ENCODE results near the gene CDH13. TPM values are rescaled to one million over a fixed set of nuclear protein-coding genes. Genes with fewer than 3 reads are reported as not detected.

Gene CDH13
- total RNA-seq, 1 donor from 2014 or later, result not detected

DNA sequence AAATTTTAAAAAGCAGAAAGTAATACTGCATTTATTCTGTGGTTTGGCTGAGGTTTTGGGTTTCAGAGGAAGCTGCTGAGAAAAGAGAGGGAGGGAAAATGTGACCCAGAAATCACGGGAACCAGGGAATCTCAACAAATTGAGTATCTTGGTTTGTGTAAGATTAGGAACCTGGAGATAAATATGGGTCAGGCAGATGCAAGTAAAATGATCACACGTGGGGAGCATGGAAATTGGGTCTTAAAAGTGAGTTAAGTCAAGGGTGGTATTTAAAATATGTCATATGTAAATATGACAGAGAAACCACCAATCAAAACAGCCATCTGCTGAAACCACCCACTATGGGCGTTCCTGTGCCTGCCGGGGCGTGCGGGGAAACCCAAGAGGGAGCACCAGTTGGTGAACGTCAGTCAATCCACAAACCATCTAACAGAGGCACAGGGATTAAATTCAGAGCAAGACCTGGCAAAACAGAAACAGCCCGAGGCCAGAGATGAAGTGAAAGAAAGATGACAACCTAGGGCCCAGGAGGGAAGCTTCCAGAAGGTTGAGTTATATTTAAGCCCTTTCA is 33.4 kb downstream of the CDH13 start:
- Mint-ChIP-seq H3K36me3 (ENCODE audit: low read depth) (no peaks in the 10 kb centered on the region), H3K27ac (no peak overlapping the region), H3K9me3 (no peaks in the 10 kb centered on the region), H3K27me3 (peaks cover 4% of the 10 kb centered on the region), H3K4me3 (no peak overlapping the region), H3K4me1 (no peaks in the 10 kb centered on the region)
- ChIA-PET POLR2A (no interaction called here), CTCF (no interaction called here)
- TF ChIP-seq, protein P1, sequence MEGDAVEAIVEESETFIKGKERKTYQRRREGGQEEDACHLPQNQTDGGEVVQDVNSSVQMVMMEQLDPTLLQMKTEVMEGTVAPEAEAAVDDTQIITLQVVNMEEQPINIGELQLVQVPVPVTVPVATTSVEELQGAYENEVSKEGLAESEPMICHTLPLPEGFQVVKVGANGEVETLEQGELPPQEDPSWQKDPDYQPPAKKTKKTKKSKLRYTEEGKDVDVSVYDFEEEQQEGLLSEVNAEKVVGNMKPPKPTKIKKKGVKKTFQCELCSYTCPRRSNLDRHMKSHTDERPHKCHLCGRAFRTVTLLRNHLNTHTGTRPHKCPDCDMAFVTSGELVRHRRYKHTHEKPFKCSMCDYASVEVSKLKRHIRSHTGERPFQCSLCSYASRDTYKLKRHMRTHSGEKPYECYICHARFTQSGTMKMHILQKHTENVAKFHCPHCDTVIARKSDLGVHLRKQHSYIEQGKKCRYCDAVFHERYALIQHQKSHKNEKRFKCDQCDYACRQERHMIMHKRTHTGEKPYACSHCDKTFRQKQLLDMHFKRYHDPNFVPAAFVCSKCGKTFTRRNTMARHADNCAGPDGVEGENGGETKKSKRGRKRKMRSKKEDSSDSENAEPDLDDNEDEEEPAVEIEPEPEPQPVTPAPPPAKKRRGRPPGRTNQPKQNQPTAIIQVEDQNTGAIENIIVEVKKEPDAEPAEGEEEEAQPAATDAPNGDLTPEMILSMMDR (IDR thresholded peaks at IDR 0.05), result no peak
- intact Hi-C loops (cut with micrococcal nuclease), result no loop called here
- DNase-seq (no peak), ATAC-seq (ENCODE audit: low read depth) (no peak)

DNA sequence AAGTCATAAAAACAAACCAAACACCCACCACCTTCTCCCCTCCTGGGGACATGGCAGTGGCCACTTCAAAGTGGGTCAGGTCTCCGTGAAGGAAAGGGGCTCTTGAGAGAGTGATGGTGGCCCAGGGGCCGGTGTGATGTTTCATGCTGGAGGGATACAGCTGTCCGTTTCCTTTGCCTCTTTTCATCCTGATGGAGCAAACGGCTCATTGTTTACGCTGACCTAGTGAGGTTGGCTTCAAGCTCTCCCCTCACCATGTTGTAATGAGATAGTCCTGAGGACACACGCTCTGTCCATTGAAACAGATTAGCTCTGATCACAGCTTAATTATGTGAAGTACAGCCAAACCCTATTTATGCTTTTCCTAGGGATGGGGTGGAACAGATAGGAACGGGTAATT is 34.2 kb downstream of the CDH13 start:
- H3K4me1 Mint-ChIP-seq, result no peaks in the 10 kb centered on the region
- CTCF ChIA-PET, result no interaction called here
- no peak overlapping the region for H3K27ac Mint-ChIP-seq
- no peak overlapping the region for H3K4me3 Mint-ChIP-seq
- H3K36me3 Mint-ChIP-seq (ENCODE audit: low read depth), result no peaks in the 10 kb centered on the region
- POLR2A ChIA-PET, result no interaction called here
- no peaks in the 10 kb centered on the region for H3K9me3 Mint-ChIP-seq
- TF ChIP-seq, protein P1 (IDR thresholded peaks at IDR 0.05), result no peak
- no peak for ATAC-seq (ENCODE audit: low read depth)
- peaks cover 10% of the 10 kb centered on the region for H3K27me3 Mint-ChIP-seq
- intact Hi-C loops (cut with micrococcal nuclease), result no loop called here
- DNase-seq, result no peak

DNA sequence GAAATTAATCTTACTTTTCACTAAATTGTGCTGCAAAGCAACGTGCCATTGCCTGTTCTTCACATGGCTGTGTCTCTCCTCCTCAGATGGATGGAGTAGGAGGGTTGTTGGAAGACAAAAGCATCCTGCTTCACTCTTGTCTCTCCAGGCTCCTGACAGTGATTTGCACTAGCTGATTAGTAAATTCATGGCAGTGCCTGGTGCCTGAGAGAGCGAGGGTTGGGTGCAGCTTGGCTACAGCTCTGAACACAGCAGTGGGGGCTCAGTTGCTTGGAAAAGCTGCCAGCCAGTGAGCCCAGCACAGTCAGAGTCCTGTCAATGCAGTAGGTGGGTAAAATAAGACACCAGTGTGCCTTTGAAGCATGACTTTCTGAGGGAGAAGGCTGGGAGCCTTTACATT is 37.4 kb downstream of the CDH13 start:
- no peaks in the 10 kb centered on the region for H3K4me1 Mint-ChIP-seq
- ChIA-PET CTCF (no interaction called here), POLR2A (no interaction called here)
- H3K27me3 Mint-ChIP-seq, result peaks cover 12% of the 10 kb centered on the region
- no peak overlapping the region for H3K4me3 Mint-ChIP-seq
- DNase-seq (no peak), ATAC-seq (ENCODE audit: low read depth) (no peak)
- H3K27ac Mint-ChIP-seq, result no peak overlapping the region
- intact Hi-C loops (cut with micrococcal nuclease), result no loop called here
- H3K36me3 Mint-ChIP-seq (ENCODE audit: low read depth), result no peaks in the 10 kb centered on the region
- no peaks in the 10 kb centered on the region for H3K9me3 Mint-ChIP-seq
- TF ChIP-seq, protein P1 (IDR thresholded peaks at IDR 0.05), result no peak

DNA sequence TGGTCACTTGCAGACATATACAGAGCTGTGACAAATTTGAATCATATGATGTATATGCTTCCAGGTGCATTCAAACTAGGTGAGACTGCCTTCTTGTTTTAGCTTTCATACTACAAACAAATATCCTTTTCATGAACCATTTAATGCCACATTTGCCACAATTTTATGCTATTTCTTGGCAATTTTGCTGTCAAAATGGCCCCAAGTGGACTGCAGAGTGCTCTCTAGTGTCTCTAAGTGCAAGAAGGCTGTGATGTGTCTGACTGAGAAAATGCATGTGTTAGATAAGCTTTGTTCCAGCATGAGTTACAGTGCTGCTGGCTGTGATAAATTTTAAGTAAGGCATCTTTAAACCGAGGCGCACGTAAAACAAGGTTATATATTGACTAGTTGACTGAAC is 38.3 kb downstream of the CDH13 start:
- ChIA-PET POLR2A (no interaction called here), CTCF (no interaction called here)
- Mint-ChIP-seq H3K36me3 (ENCODE audit: low read depth) (no peaks in the 10 kb centered on the region), H3K4me1 (no peaks in the 10 kb centered on the region), H3K4me3 (no peak overlapping the region), H3K9me3 (no peaks in the 10 kb centered on the region), H3K27ac (no peak overlapping the region), H3K27me3 (peaks cover 12% of the 10 kb centered on the region)
- intact Hi-C loops (cut with micrococcal nuclease), result no loop called here
- ATAC-seq (ENCODE audit: low read depth) (no peak), DNase-seq (no peak)
- TF ChIP-seq, protein P1 (IDR thresholded peaks at IDR 0.05), result no peak

DNA sequence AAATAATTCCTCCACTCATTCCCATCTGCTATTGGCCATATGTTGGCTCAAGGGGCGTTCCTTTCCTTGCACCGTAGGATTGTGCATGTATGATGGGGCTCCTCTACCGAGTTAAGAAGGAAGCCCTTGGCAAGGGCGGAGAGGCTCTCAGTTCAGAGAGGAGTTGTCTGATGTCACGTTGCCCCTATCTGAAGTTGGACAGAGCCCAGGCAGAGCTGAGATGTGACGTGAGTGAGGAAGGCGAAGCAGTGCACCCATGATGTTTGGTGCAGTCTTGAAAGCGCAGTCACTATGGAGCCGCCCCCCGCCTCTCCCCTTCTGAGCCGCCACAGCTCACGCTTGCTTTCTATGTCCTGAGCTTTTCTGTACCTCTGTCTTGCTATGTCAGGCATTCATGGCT is 40.7 kb downstream of the CDH13 start:
- Mint-ChIP-seq H3K4me1 (no peaks in the 10 kb centered on the region), H3K27ac (no peak overlapping the region), H3K9me3 (no peaks in the 10 kb centered on the region), H3K4me3 (no peak overlapping the region), H3K36me3 (ENCODE audit: low read depth) (no peaks in the 10 kb centered on the region), H3K27me3 (peaks cover 8% of the 10 kb centered on the region)
- DNase-seq (no peak), ATAC-seq (ENCODE audit: low read depth) (no peak)
- ChIA-PET CTCF (no interaction called here), POLR2A (no interaction called here)
- TF ChIP-seq, protein P1 (IDR thresholded peaks at IDR 0.05), result no peak
- intact Hi-C loops (cut with micrococcal nuclease), result no loop called here

All from activated B cell treated with CpG ODN at 0.5 μM for 24 hours (primary cell).